NCI-H2081 treated with DMSO at 0.1 percent for 48 hours (cell line): ENCODE measurements around the gene NLGN1.

Source experiments
- DNase-seq: peaks from one replicate; lab custom pipeline; 2025; lab: John Stamatoyannopoulos, UW

The NLGN1 gene

GRCh38 chr3:174334111-174334510, 936.6 kb downstream of the NLGN1 start:
- no peak for DNase-seq

- no peak for DNase-seq
Observed at GRCh38 chr3:174335324-174335723, 937.8 kb downstream of the NLGN1 start.

- no peak for DNase-seq
Observed at GRCh38 chr3:174335910-174336309, 938.4 kb downstream of the NLGN1 start.
